Measurements from ENCODE around the gene MYO9B. TPM values are rescaled to one million over a fixed set of nuclear protein-coding genes. Genes with fewer than 3 reads are reported as not detected.

Gene MYO9B
- total and polyA plus RNA-seq, 9 of the 15 experiments (the other 6 are each of a cell fraction or from before 2014, with no cell fraction given) = 2.4 to 77.6 (median 23.0) TPM

DNA sequence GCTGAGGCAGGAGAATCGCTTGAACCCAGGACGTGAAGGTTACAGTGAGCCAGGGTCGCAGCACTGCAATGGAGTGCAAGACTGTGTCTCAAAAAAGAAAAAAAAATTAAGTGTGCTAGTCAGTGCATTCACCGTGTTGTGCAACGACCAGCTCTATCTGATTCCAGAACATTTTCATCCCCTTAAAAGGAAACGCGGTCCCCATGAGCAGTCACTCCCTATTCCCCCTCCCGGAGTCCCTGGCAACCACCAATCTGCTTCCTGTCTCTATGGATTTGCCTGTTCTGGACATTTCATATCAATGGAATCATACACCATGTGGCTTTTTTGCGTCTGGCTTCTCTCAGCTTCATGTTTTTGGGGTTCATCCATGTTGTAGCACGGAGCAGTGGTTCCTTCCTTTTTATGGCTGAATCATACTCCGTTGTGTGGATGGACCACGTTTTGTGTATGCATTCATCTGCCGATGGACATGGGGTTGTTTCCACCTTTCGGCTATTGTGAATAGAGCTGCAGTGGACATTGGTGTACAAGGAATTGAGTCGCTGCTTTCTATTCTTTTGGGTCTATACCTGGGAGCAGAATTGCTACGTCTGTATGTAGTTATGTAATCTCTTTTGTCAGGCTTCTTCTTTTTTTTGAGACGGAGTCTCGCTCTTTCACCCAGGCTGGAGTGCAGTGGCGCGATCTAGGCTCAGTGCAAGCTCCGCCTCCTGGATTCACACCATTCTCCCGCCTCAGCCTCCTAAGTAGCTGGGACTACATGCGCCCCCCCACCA is 19.8 kb downstream of the MYO9B start (continued):
- TF ChIP-seq ZNF174 (CRISPR knock-in tag; IDR thresholded peaks at IDR 0.05) (no peak), POLR2AphosphoS2 (IDR thresholded peaks at IDR 0.05; ENCODE audit: low read length) (no peak), ZHX1 (conservative IDR thresholded peaks at IDR 0.05; ENCODE audit: low read length) (no peak), ZNF324 (CRISPR knock-in tag; IDR thresholded peaks at IDR 0.05) (no peak), ARID1B (IDR thresholded peaks at IDR 0.05) (no peak), FOXK2 (conservative IDR thresholded peaks at IDR 0.05 in 1 of 2, IDR thresholded peaks at IDR 0.05 in 1 of 2; ENCODE audit: low read depth in 2 of 2) (no peak), HMG20A (CRISPR knock-in tag; conservative IDR thresholded peaks at IDR 0.05) (no peak), HIVEP1 (CRISPR knock-in tag; IDR thresholded peaks at IDR 0.05) (no peak), ZNF766 (CRISPR knock-in tag; conservative IDR thresholded peaks at IDR 0.05) (0 out of 2 replicates have a peak, but pooled peaks have one; percentile 26), RFX1 (IDR thresholded peaks at IDR 0.05) (peak; percentile 51), MCM3 (IDR thresholded peaks at IDR 0.05) (no peak), SUPT5H (IDR thresholded peaks at IDR 0.05) (no peak), ZNF140 (CRISPR knock-in tag; IDR thresholded peaks at IDR 0.05) (no peak)
